Prostate gland (tissue), 2 donors: Measurements from ENCODE around the gene FBXO44.

Source experiments
- CTCF ChIP-seq, 4 experiments: fragments of 200-600 bp in 2 of 4; fragments of 450-650 bp in 2 of 4; sonication (generic) in 2 of 4; IDR thresholded peaks; 1 replicate in 3 of 4; 2 replicates in 1 of 4; pipeline ENCODE4 v1.5.1; 2016 to 2019; ENCODE audit warnings: antibody characterized with exemption in 4 of 4, mild to moderate bottlenecking in 2 of 4, moderate library complexity in 2 of 4
- POLR2AphosphoS5 ChIP-seq: sonication (generic); formaldehyde crosslinking; IDR thresholded peaks from one replicate; pipeline ENCODE4 v1.6.1; 2017; ENCODE audit warnings: antibody characterized with exemption

- TF ChIP-seq CTCF (IDR thresholded peaks at IDR 0.05) = no peak
- no peak for TF ChIP-seq POLR2AphosphoS5
Measured at GRCh38 chr1:11668516-11668915, 13.8 kb downstream of the FBXO44 start.
